T1000 (cell line): ENCODE results near the gene METTL14.

Experiments used
- DNase-seq: peaks from one replicate; lab custom pipeline; 2025; ENCODE audit warnings: mixed read lengths; lab: John Stamatoyannopoulos, UW

Gene METTL14

GRCh38 chr4:118759481-118759880 lies 74.3 kb downstream of the METTL14 start:
- DNase-seq = no peak

GRCh38 chr4:118760092-118760491 lies 74.9 kb downstream of the METTL14 start:
- DNase-seq = no peak

GRCh38 chr4:118760493-118760892 lies 75.3 kb downstream of the METTL14 start:
- DNase-seq = no peak

GRCh38 chr4:118761397-118762016 lies 76.3 kb downstream of the METTL14 start:
- DNase-seq = no peak

GRCh38 chr4:118762155-118762554 lies 77.0 kb downstream of the METTL14 start:
- no peak for DNase-seq

GRCh38 chr4:118762730-118763477 lies 77.7 kb downstream of the METTL14 start:
- DNase-seq = no peak
